KMS-11 (cell line): ENCODE measurements around the gene TENM3.

Experiments
- H2AFZ ChIP-seq: fragments of 200-600 bp; sonication (generic); 2 replicates; pipeline ENCODE4 v1.6.1; 2016; ENCODE audit warnings: antibody characterized with exemption, mixed run types, low read depth
- H3K27ac ChIP-seq: fragments of 200-600 bp; sonication (generic); 2 replicates; pipeline ENCODE4 v1.6.1; 2016; ENCODE audit warnings: mild to moderate bottlenecking, mixed run types
- H3K27me3 ChIP-seq: fragments of 200-600 bp; sonication (generic); 2 replicates; pipeline ENCODE4 v1.6.1; 2017; ENCODE audit warnings: mild to moderate bottlenecking, low read depth, mixed run types, moderate library complexity; ENCODE audit not compliant: insufficient read depth
- H3K36me3 ChIP-seq: fragments of 200-600 bp; sonication (generic); 2 replicates; pipeline ENCODE4 v1.6.1; 2017; ENCODE audit warnings: mild to moderate bottlenecking, mixed run types; ENCODE audit not compliant: insufficient read depth
- H3K4me1 ChIP-seq: fragments of 200-600 bp; sonication (generic); 2 replicates; pipeline ENCODE4 v1.6.1; 2016; ENCODE audit warnings: mild to moderate bottlenecking, low read depth, mixed run types; ENCODE audit not compliant: poor library complexity, severe bottlenecking
- H3K4me2 ChIP-seq: fragments of 200-600 bp; sonication (generic); 2 replicates; pipeline ENCODE4 v1.7.0; 2016; ENCODE audit warnings: mild to moderate bottlenecking, mixed run types
- H3K4me3 ChIP-seq: fragments of 200-600 bp; sonication (generic); IDR thresholded peaks from 2 replicates; pipeline ENCODE4 v1.6.1; 2017; ENCODE audit warnings: low read depth, low read length, mixed read lengths; ENCODE audit not compliant: insufficient read depth
- H3K79me2 ChIP-seq: fragments of 200-600 bp; sonication (generic); 2 replicates; pipeline ENCODE4 v1.6.1; 2016; ENCODE audit warnings: low read depth, mixed run types; ENCODE audit not compliant: insufficient read depth
- H3K9ac ChIP-seq: fragments of 200-600 bp; sonication (generic); 2 replicates; pipeline ENCODE4 v1.6.1; 2016; ENCODE audit warnings: mild to moderate bottlenecking, mixed run types
- H4K20me1 ChIP-seq: fragments of 200-600 bp; sonication (generic); 2 replicates; pipeline ENCODE4 v1.6.1; 2016; ENCODE audit warnings: mild to moderate bottlenecking, mixed run types; ENCODE audit not compliant: insufficient read depth
- CTCF ChIP-seq: fragments of 200-600 bp; sonication (generic); conservative IDR thresholded peaks from 2 replicates; pipeline ENCODE4 v1.6.1; 2017; ENCODE audit warnings: low read depth, mild to moderate bottlenecking, antibody characterized with exemption, low read length, moderate library complexity, mixed read lengths

The TENM3 gene

GRCh38 chr4:182400790-182401189 is 157.6 kb downstream of the TENM3 start:
- Histone ChIP-seq H3K4me1 (no peaks in the 10 kb centered on the region), H3K9ac (no peak overlapping the region), H3K27me3 (no peaks in the 10 kb centered on the region), H3K4me3 (no peak overlapping the region), H3K79me2 (no peaks in the 10 kb centered on the region), H4K20me1 (no peaks in the 10 kb centered on the region), H3K27ac (no peak overlapping the region), H3K36me3 (no peaks in the 10 kb centered on the region), H2AFZ (no peak overlapping the region), H3K4me2 (no peak overlapping the region)
- TF ChIP-seq CTCF = no peak

GRCh38 chr4:182404376-182404775 is 161.2 kb downstream of the TENM3 start:
- H3K27me3 ChIP-seq = no peaks in the 10 kb centered on the region
- H3K4me3 ChIP-seq = no peak overlapping the region
- no peak overlapping the region for H3K27ac ChIP-seq
- H3K4me1 ChIP-seq = no peaks in the 10 kb centered on the region
- no peak for TF ChIP-seq CTCF
- no peak overlapping the region for H3K4me2 ChIP-seq
- H4K20me1 ChIP-seq = no peaks in the 10 kb centered on the region
- no peak overlapping the region for H3K9ac ChIP-seq
- H2AFZ ChIP-seq = no peak overlapping the region
- H3K36me3 ChIP-seq = no peaks in the 10 kb centered on the region
- no peaks in the 10 kb centered on the region for H3K79me2 ChIP-seq

- H4K20me1 ChIP-seq = no peaks in the 10 kb centered on the region
- H3K27ac ChIP-seq = no peak overlapping the region
- H2AFZ ChIP-seq = no peak overlapping the region
- H3K9ac ChIP-seq = no peak overlapping the region
- no peaks in the 10 kb centered on the region for H3K79me2 ChIP-seq
- no peak overlapping the region for H3K4me2 ChIP-seq
- H3K4me3 ChIP-seq = no peak overlapping the region
- no peak for TF ChIP-seq CTCF
- H3K27me3 ChIP-seq = no peaks in the 10 kb centered on the region
- H3K36me3 ChIP-seq = no peaks in the 10 kb centered on the region
- no peaks in the 10 kb centered on the region for H3K4me1 ChIP-seq
Measured at GRCh38 chr4:182405087-182405486, 161.9 kb downstream of the TENM3 start.

- Histone ChIP-seq H3K4me3 (no peak overlapping the region), H3K9ac (no peak overlapping the region), H3K36me3 (no peaks in the 10 kb centered on the region), H3K4me2 (no peak overlapping the region), H3K27ac (no peak overlapping the region), H3K4me1 (no peaks in the 10 kb centered on the region), H4K20me1 (no peaks in the 10 kb centered on the region), H3K27me3 (no peaks in the 10 kb centered on the region), H3K79me2 (no peaks in the 10 kb centered on the region), H2AFZ (no peak overlapping the region)
- TF ChIP-seq CTCF = no peak
Measured at GRCh38 chr4:182409271-182409670, 166.1 kb downstream of the TENM3 start.

- Histone ChIP-seq H4K20me1 (no peaks in the 10 kb centered on the region), H3K36me3 (no peaks in the 10 kb centered on the region), H3K79me2 (no peaks in the 10 kb centered on the region), H3K4me3 (no peak overlapping the region), H2AFZ (no peak overlapping the region), H3K27me3 (no peaks in the 10 kb centered on the region), H3K4me2 (no peak overlapping the region), H3K9ac (no peak overlapping the region), H3K27ac (no peak overlapping the region), H3K4me1 (no peaks in the 10 kb centered on the region)
- no peak for TF ChIP-seq CTCF
Measured at GRCh38 chr4:182411391-182411790, 168.2 kb downstream of the TENM3 start.
